ENCODE results near the gene GBX1. TPM values are rescaled to one million over a fixed set of nuclear protein-coding genes. Genes with fewer than 3 reads are reported as not detected.

Gene GBX1
- not detected in 2 replicates for total RNA-seq

DNA sequence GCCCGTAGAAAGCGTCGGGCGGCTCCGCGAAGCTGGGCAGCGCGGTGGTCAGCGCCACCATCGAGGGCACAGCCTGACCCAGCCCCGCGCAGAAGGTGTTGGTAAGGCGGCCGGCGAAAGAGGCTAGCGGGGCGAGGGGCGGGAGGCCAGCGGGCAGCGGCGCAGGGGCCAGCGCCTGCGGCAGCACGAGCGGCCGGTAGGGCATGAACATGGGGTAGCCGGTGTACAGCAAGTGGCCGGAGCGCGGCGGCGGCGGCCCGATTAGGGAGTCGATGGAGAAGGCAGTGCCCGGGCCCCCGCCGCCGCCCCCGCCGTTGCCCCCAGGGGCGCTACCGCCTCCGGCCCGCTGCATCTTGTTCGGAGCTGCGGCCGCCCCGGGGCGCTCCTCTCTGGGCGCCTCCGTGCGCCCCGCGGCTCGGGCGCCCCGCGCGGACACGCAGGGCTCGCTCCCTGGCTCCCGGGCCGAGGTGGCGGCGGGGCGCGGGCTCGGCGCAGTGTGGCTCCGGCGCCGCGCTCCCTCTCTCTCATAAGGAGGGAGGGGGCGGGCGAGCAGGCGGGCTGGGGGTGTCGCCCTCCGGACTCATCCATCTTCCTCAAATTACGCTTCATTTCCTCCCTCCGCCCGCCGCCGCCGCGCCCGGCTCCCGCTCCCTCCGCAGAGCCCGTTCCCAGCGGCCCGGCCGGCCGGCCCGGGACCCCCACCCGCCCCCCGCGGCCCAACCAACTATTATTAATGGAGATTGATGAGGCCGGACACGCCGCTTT is at the start of gene GBX1:
Gene GBX1 (minus strand): TSS at position 498 of the 765 bp plus-strand sequence. CDS start 146 bp downstream, at position 352.

GRCh38 chr7:151210087-151210854 is 42.8 kb upstream of the GBX1 start, which contains the start of gene H2BK1:
H2BK1 (minus strand) TSS chr7:151210488; CDS start chr7:151210318, 170 bp downstream.

DNA sequence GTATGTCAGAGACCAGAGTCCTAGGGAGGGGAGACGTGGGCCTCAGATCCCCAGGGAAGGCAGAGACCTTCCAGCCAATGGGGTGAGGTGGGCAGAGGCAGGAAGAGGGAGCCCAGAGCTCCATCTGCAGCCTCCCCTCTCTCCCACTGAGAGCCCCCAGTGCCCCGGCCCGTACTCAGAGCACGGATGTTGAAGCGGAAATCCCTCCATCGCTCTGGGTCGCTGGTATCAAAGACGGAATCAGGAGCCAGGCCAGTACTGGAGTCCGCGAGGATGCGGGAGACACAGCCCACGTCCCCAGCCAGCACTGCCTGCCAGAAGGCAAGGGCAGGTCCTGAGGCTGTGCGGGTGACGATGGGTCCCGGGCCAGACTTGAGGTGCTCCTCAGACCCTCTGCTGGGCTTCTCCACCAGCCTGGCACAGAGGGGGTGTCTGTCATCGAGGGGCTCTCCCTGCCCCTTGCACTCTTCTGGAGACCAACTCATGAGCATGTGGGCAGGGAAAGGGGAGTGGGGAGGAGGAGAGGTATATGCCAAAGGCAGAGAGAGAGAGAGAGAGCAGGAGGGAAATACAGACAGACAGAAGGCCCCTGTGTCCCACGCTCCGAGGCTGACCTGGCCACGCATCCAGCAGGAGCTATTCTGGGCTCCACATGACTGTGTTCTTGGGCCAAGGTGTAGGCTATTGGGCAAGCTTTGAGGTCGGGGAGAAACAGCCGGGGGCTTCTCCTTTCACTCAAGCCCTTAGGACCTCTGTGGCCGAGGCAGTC is 19.3 kb upstream of the GBX1 start, which contains the start of gene ASB10:
Gene ASB10 (minus strand): TSS at position 611 of the 769 bp plus-strand sequence. CDS start 120 bp downstream, at position 491.

Other genes with a start within 250 kb of the GBX1 start
- gene KCNH2, start 189.4 kb downstream of the GBX1 start, total RNA-seq = under 0.01 TPM in 1 of 2 replicates, not detected in the other
- gene NOS3, start 176.7 kb downstream of the GBX1 start, total RNA-seq = 1.7 and 3.7 TPM in 2 replicates
- 0.06 TPM in 1 of 2 replicates, not detected in the other for gene ATG9B, start 143.2 kb downstream of the GBX1 start, total RNA-seq
- 19.0 and 25.9 TPM in 2 replicates for gene ABCB8, start 139.2 kb downstream of the GBX1 start, total RNA-seq
- gene ASIC3, start 119.2 kb downstream of the GBX1 start, total RNA-seq = 0.06 TPM in 1 of 2 replicates, not detected in the other
- gene CDK5, start 109.8 kb downstream of the GBX1 start, total RNA-seq = 28.7 and 30.8 TPM in 2 replicates
- 80.1 and 104 TPM in 2 replicates for gene SLC4A2, start 108.1 kb downstream of the GBX1 start, total RNA-seq
- 72.1 and 82.5 TPM in 2 replicates for gene FASTK, start 86.9 kb downstream of the GBX1 start, total RNA-seq
- gene TMUB1, start 84.2 kb downstream of the GBX1 start, total RNA-seq = 15.5 and 16.5 TPM in 2 replicates
- 22.0 and 31.8 TPM in 2 replicates for gene AGAP3, start 81.2 kb downstream of the GBX1 start, total RNA-seq
- not detected in 2 replicates for gene ASB10, start 19.6 kb upstream of the GBX1 start, total RNA-seq
- not detected in 2 replicates for gene H2BK1, start 42.8 kb upstream of the GBX1 start, total RNA-seq
- gene ABCF2, start 59.5 kb upstream of the GBX1 start, total RNA-seq = 41.2 and 62.4 TPM in 2 replicates
- 73.6 and 82.2 TPM in 2 replicates for gene CHPF2, start 64.8 kb upstream of the GBX1 start, total RNA-seq
- gene SMARCD3, start 81.0 kb upstream of the GBX1 start, total RNA-seq = 40.7 and 41.8 TPM in 2 replicates
- gene NUB1, start 174.1 kb upstream of the GBX1 start, total RNA-seq = 52.6 and 54.7 TPM in 2 replicates
- gene WDR86, start 242.3 kb upstream of the GBX1 start, total RNA-seq = 0.06 and 0.26 TPM in 2 replicates

All from aortic smooth muscle cell (primary cell).